IMR-90 (cell line): ENCODE results near the gene GNB1L. TPM values are rescaled to one million over a fixed set of nuclear protein-coding genes. Genes with fewer than 3 reads are reported as not detected.
A peak's percentile ranks its signal among the peaks of the same experiment; 100 is the strongest.

ENCODE experiments used
- ATAC-seq: fragments of 200-7000 bp; cut with Tn5 transposase; 2 replicates; pipeline ENCODE4 v1.9.1; 2020; ENCODE audit warnings: low read depth, mild to moderate bottlenecking, moderate library complexity
- BruUV-seq: library from RNA; stranded (reverse); fragments of 400-500 nt; replicated peaks from 2 replicates; lab custom pipeline; 2021; lab: Mats Ljungman, UMichigan
- CTCF ChIA-PET: fragments of 300-600 bp; formaldehyde crosslinking; extraction: SDS; loops from one replicate; lab custom pipeline; 2021; ENCODE audit warnings: antibody characterized with exemption; lab: Yijun Ruan, JAX
- POLR2A ChIA-PET: fragments of 300-600 bp; sonication (Branson Sonifier 250); formaldehyde crosslinking; loops from one replicate; lab custom pipeline; 2022; ENCODE audit warnings: antibody characterized with exemption; ENCODE audit not compliant: unreplicated experiment; lab: Charles Lee
- DNase-seq: peaks from one replicate; pipeline ENCODE4 v3.0.0; 2013
- H2AFZ ChIP-seq: replicated peaks from 2 replicates; pipeline ENCODE3; 2013; ENCODE audit warnings: low read length, mild to moderate bottlenecking; ENCODE audit not compliant: poor library complexity
- H2AK5ac ChIP-seq: 2 replicates; pipeline ENCODE4 v1.6.1; 2013; ENCODE audit warnings: low read depth, low read length, inconsistent platforms
- H2AK9ac ChIP-seq: replicated peaks from 2 replicates; pipeline ENCODE3; 2013; ENCODE audit warnings: mild to moderate bottlenecking, low read depth, low read length, moderate library complexity; ENCODE audit not compliant: poor library complexity
- H2BK120ac ChIP-seq: 2 replicates; pipeline ENCODE4 v1.6.1; 2013; ENCODE audit warnings: low read depth, low read length, inconsistent platforms
- H2BK15ac ChIP-seq: 3 replicates; pipeline ENCODE4 v1.6.1; 2013; ENCODE audit warnings: low read depth, low read length, inconsistent platforms
- H2BK20ac ChIP-seq: 2 replicates; pipeline ENCODE4 v1.6.1; 2013; ENCODE audit warnings: low read depth, mild to moderate bottlenecking, inconsistent platforms, low read length, moderate library complexity
- H2BK5ac ChIP-seq: 2 replicates; pipeline ENCODE4 v1.6.1; 2013; ENCODE audit warnings: mild to moderate bottlenecking, low read depth, low read length, inconsistent platforms; ENCODE audit not compliant: poor library complexity, severe bottlenecking
- H3K14ac ChIP-seq: replicated peaks from 2 replicates; pipeline ENCODE4 v1.6.1; 2013; ENCODE audit warnings: low read depth, low read length, inconsistent platforms
- H3K18ac ChIP-seq: 2 replicates; pipeline ENCODE4 v1.6.1; 2013; ENCODE audit warnings: low read depth, low read length, control low read depth
- H3K23ac ChIP-seq: 2 replicates; pipeline ENCODE4 v1.6.1; 2013; ENCODE audit warnings: low read depth, low read length, inconsistent platforms
- H3K27ac ChIP-seq: 2 replicates; pipeline ENCODE4 v1.5.1; 2013; ENCODE audit warnings: mild to moderate bottlenecking, control low read depth, low read length; ENCODE audit not compliant: insufficient read depth
- H3K27me3 ChIP-seq: 2 replicates; pipeline ENCODE4 v1.6.1; 2013; ENCODE audit warnings: low read length; ENCODE audit not compliant: control insufficient read depth, insufficient read depth
- H3K36me3 ChIP-seq: 2 replicates; pipeline ENCODE4 v1.6.1; 2013; ENCODE audit warnings: low read length, mixed read lengths; ENCODE audit not compliant: control insufficient read depth, insufficient read depth
- H3K4ac ChIP-seq: 2 replicates; pipeline ENCODE4 v1.6.1; 2013; ENCODE audit warnings: low read depth, low read length, inconsistent platforms
- H3K4me1 ChIP-seq: 2 replicates; pipeline ENCODE4 v1.6.1; 2013; ENCODE audit warnings: low read length, mixed read lengths; ENCODE audit not compliant: control insufficient read depth, insufficient read depth
- H3K4me2 ChIP-seq: 2 replicates; pipeline ENCODE4 v1.6.1; 2013; ENCODE audit warnings: low read depth, mild to moderate bottlenecking, control low read depth, low read length, moderate library complexity
- H3K4me3 ChIP-seq: 2 replicates; pipeline ENCODE4 v1.5.1; 2013; ENCODE audit warnings: low read depth, mild to moderate bottlenecking, control low read depth, low read length, moderate library complexity; ENCODE audit not compliant: insufficient read depth
- H3K56ac ChIP-seq: 2 replicates; pipeline ENCODE4 v1.6.1; 2013; ENCODE audit warnings: low read length, inconsistent platforms; ENCODE audit not compliant: insufficient read depth; ENCODE audit errors: extremely low read depth
- H3K79me1 ChIP-seq, 2 experiments: 2 replicates each; pipeline ENCODE4 v1.6.1; 2013; ENCODE audit warnings: low read length in 2 of 2, inconsistent platforms in 1 of 2, low read depth in 1 of 2
- H3K9ac ChIP-seq: 2 replicates; pipeline ENCODE4 v1.6.1; 2013; ENCODE audit warnings: low read depth, low read length, control low read depth
- H3K9me1 ChIP-seq: 2 replicates; pipeline ENCODE4 v1.6.1; 2013; ENCODE audit warnings: low read length, inconsistent platforms; ENCODE audit not compliant: insufficient read depth
- H3K9me3 ChIP-seq: 2 replicates; pipeline ENCODE4 v1.6.1; 2013; ENCODE audit warnings: low read length; ENCODE audit not compliant: control insufficient read depth, insufficient read depth
- H4K20me1 ChIP-seq: 2 replicates; pipeline ENCODE4 v1.6.1; 2013; ENCODE audit warnings: low read length, inconsistent platforms; ENCODE audit not compliant: insufficient read depth
- H4K5ac ChIP-seq: 2 replicates; pipeline ENCODE4 v1.6.1; 2013; ENCODE audit warnings: mild to moderate bottlenecking, low read depth, low read length, control low read depth
- H4K8ac ChIP-seq, 2 experiments: 2 replicates each; pipeline ENCODE4 v1.6.1; 2013; ENCODE audit warnings: low read depth in 2 of 2, low read length in 2 of 2, control low read depth in 1 of 2, inconsistent platforms in 1 of 2
- H4K91ac ChIP-seq: 2 replicates; pipeline ENCODE4 v1.6.1; 2013; ENCODE audit warnings: low read depth, low read length, inconsistent platforms; ENCODE audit not compliant: insufficient read depth
- MXI1 ChIP-seq: IDR thresholded peaks from 2 replicates; pipeline ENCODE4 v1.6.1; 2012; ENCODE audit warnings: low read depth, mild to moderate bottlenecking, low read length, moderate library complexity, borderline replicate concordance
- NFE2L2 ChIP-seq: fragments of 150-350 bp; IDR thresholded peaks from 2 replicates; pipeline ENCODE4 v1.6.1; 2016; ENCODE audit warnings: low read depth, mild to moderate bottlenecking, low read length
- RAD21 ChIP-seq: IDR thresholded peaks from 2 replicates; pipeline ENCODE4 v1.6.1; 2012; ENCODE audit warnings: low read length, improper control_type of control experiment
- RFX5 ChIP-seq: IDR thresholded peaks from 2 replicates; pipeline ENCODE4 v1.8.0; 2012; ENCODE audit warnings: low read depth, mild to moderate bottlenecking, low read length, moderate library complexity
- WGBS, 2 experiments: methylation state at CpG; one replicate each; pipeline versions ENCODE4 v1.1.5 to v1.1.7; 2013; ENCODE audit warnings: missing lambda C conversion rate in 2 of 2; ENCODE audit not compliant: insufficient read length in 1 of 2; ENCODE audit errors: extremely low coverage in 2 of 2; 5-methylcytosine and 5-hydroxymethylcytosine counted together
- dilution Hi-C: fragments of 300-500 bp; cut with HindIII; formaldehyde crosslinking; loops from one replicate; pipeline ENCODE4 v1.14.3; 2018; ENCODE audit warnings: low sequenced_read_pairs; ENCODE audit not compliant: unreplicated experiment
- in situ Hi-C: fragments of 300-500 bp; cut with MboI; formaldehyde crosslinking; loops from 3 replicates; pipeline ENCODE4 v1.14.3; 2019; ENCODE audit warnings: low sequenced_read_pairs, inconsistent platforms, mixed read lengths
- intact Hi-C: fragments of 100-400 bp; cut with micrococcal nuclease; formaldehyde crosslinking; loops from 2 replicates; pipeline ENCODE4 v1.10.0; 2022
- polyA plus RNA-seq, 3 experiments: library from polyadenylated mRNA; depleted of rRNA; stranded (reverse); fragments of >200 nt; gene quantifications; 2 replicates each; pipeline ENCODE4 v1.2.3, GENCODE V29; 2012; ENCODE audit warnings: low replicate concordance in 1 of 3
- total RNA-seq: library from RNA; depleted of rRNA; stranded (reverse); fragments of >200 nt; gene quantifications from 2 replicates; pipeline ENCODE4 v1.2.3, GENCODE V29; 2012

Gene GNB1L
- total and polyA plus RNA-seq, 2 of the 4 experiments (the other 2 are of a cell fraction): 2.5 to 4.4 TPM

- Histone ChIP-seq H2BK20ac (no peak overlapping the region), H2AK5ac (no peak overlapping the region), H3K36me3 (peaks cover 15% of the 10 kb centered on the region), H3K9ac (no peak overlapping the region), H4K20me1 (no peaks in the 10 kb centered on the region), H3K4me3 (no peak overlapping the region), H2BK15ac (no peak overlapping the region), H4K5ac (no peak overlapping the region), H3K18ac (no peak overlapping the region), H3K4me1 (no peaks in the 10 kb centered on the region), H3K56ac (no peak overlapping the region), H3K9me3 (no peaks in the 10 kb centered on the region), H3K27ac (no peak overlapping the region), H3K14ac (no peak overlapping the region), H2AK9ac (peak overlapping the region; percentile 5), H2AFZ (no peak overlapping the region), H3K27me3 (no peaks in the 10 kb centered on the region), H2BK5ac (no peak overlapping the region), H4K8ac (no peak overlapping the region), H4K91ac (no peak overlapping the region), H3K4ac (no peak overlapping the region), H3K79me1 (peaks cover 0 to 4% of the 10 kb centered on the region in 2 experiments; a peak in 1 of 4 replicates), H3K23ac (no peak overlapping the region), H3K9me1 (0 out of 2 replicates have a peak, but pooled peaks cover 2% of the 10 kb centered on the region), H3K4me2 (no peak overlapping the region), H2BK120ac (no peak overlapping the region)
- DNase-seq (no peak), ATAC-seq (no peak)
- ChIA-PET POLR2A (no interaction called here), CTCF (no interaction called here)
- no TSS peak for BruUV-seq
- in situ Hi-C loops (no loop called here), dilution Hi-C loops (no loop called here), intact Hi-C loops (no loop called here)
- WGBS, 2 experiments: 100% methylated on average over 2 of the region's 16 CpGs; no CpG with 5 or more reads in 1 of the 2 experiments
- TF ChIP-seq NFE2L2: no peak
- TF ChIP-seq MXI1: no peak
- TF ChIP-seq RFX5: no peak
- TF ChIP-seq RAD21: no peak
Observed at GRCh38 chr22:19898831-19899567, 44.3 kb upstream of the GNB1L start.
